Fibroblast of lung (primary cell): ENCODE measurements around the gene DNM3.

ENCODE experiments used
- EZH2 ChIP-seq: IDR thresholded peaks from 2 replicates; pipeline ENCODE4 v1.5.1; 2012; ENCODE audit warnings: low read length, control low read depth, mild to moderate bottlenecking; ENCODE audit errors: missing control alignments
- TF ChIP-seq, protein P1 (sequence below), 2 donors: IDR thresholded peaks in 1 of 2; conservative IDR thresholded peaks in 1 of 2; 1 replicate in 1 of 2; 2 replicates in 1 of 2; pipeline ENCODE4 v1.5.1; 2011 to 2012; ENCODE audit warnings: low read length in 2 of 2, control low read depth in 1 of 2, inconsistent platforms in 1 of 2, low read depth in 1 of 2, mild to moderate bottlenecking in 1 of 2

GRCh38 chr1:172154551-172154950 lies 313.3 kb downstream of the DNM3 start:
- TF ChIP-seq, protein P1, sequence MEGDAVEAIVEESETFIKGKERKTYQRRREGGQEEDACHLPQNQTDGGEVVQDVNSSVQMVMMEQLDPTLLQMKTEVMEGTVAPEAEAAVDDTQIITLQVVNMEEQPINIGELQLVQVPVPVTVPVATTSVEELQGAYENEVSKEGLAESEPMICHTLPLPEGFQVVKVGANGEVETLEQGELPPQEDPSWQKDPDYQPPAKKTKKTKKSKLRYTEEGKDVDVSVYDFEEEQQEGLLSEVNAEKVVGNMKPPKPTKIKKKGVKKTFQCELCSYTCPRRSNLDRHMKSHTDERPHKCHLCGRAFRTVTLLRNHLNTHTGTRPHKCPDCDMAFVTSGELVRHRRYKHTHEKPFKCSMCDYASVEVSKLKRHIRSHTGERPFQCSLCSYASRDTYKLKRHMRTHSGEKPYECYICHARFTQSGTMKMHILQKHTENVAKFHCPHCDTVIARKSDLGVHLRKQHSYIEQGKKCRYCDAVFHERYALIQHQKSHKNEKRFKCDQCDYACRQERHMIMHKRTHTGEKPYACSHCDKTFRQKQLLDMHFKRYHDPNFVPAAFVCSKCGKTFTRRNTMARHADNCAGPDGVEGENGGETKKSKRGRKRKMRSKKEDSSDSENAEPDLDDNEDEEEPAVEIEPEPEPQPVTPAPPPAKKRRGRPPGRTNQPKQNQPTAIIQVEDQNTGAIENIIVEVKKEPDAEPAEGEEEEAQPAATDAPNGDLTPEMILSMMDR (conservative IDR thresholded peaks at IDR 0.05 in 1 of 2, IDR thresholded peaks at IDR 0.05 in 1 of 2; ENCODE audit: low read depth in 1 of 2, low read length in 2 of 2), result no peak
- TF ChIP-seq EZH2, result no peak
